HG02852 (cell line): ENCODE data around the gene DXO.

Source experiments
- ATAC-seq: cut with Tn5 transposase; IDR thresholded peaks from one replicate; pipeline ENCODE4 v1.9.1; 2021; ENCODE audit warnings: mild to moderate bottlenecking, moderate library complexity; ENCODE audit not compliant: unreplicated experiment

Gene DXO

DNA sequence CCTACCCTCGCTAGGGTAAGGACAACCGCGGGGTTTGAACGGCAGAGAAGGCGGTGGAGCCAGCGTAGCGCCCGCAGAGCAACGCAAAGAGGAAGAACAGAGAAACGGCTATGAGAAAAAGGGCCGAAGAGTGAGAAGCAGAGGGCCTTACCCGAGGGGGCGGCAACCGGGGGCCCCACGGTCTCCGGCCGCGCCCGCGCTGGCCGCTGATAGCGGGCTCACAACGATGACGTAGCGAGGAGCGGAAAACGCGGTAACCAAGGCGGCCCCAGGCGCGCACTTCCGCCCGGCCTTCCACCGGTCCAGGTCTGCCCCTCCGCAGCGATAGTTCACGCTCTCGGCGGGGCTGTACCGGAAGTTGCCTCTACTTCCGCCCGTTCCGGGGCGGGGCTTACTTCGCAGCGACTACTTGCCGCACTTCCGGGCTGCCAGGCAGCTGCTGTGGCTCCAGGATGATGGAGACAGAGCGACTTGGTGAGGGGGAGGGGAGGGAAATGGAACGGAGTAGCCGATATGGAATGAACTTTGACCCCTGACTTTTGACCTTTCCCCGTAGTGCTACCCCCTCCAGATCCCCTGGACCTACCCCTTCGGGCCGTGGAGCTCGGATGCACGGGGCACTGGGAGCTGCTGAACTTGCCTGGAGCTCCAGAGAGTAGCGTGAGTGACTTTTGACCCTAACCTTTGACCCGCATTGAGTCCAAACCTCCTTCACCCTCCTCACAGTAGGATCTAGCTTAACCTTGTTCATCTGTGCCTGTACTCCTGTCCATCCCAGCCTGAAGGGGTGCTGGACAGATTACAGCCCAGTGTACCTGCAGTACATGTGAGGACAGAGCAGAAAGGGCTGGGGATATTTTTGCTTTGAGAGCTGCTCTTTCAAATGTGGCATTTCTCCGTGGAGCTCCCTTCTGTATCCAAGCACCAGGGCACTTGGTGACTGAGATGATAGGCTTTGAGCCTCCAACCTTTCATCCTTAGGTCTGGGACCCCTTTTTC is 12.9 kb downstream of the DXO start, which contains the start of the genes NELFE and SKIC2:
Gene NELFE (minus strand): TSS at position 231 of the 999 bp plus-strand sequence. CDS start 525 bp downstream, outside the sequence.
Gene SKIC2 (plus strand): TSS at position 435 of the 999 bp plus-strand sequence. CDS start 18 bp downstream, at position 453.
- ATAC-seq: peak; percentile 95

DNA sequence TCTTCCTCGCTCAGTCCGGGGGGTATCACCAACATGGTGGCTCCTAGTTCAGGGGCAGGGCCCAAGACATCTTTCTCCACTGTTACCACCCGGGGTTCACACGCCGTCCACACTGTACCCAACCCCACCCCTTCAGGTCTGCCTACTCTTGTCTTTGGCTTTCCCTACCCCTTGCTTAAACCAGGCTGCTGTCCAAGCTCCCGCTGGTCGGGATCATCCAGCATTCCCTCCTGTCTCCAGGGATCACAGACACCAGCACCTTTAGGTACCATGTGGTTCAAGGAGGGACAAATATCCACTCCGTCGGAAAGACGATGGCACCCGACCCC is 13.6 kb downstream of the DXO start:
- ATAC-seq: no peak

DNA sequence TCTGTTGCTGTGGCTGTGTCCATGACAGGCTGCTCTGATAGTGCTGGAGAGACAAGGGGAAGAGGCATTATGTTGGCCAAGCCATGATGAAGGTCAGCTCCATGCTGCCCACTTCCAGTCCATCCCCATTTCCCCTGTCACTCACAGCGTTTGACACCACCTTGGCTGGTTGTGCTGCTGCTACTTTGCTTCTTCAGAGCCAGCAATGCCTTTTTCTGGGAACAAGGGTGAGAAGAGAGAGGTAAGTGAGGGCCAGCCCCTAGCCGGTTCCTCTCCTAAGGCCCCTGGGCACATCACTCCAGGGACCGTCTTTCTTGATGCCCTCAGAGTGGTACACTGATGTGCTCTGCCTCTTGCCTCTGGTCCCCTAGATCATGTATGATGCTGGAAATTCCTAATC is 15.1 kb downstream of the DXO start:
- no peak for ATAC-seq

DNA sequence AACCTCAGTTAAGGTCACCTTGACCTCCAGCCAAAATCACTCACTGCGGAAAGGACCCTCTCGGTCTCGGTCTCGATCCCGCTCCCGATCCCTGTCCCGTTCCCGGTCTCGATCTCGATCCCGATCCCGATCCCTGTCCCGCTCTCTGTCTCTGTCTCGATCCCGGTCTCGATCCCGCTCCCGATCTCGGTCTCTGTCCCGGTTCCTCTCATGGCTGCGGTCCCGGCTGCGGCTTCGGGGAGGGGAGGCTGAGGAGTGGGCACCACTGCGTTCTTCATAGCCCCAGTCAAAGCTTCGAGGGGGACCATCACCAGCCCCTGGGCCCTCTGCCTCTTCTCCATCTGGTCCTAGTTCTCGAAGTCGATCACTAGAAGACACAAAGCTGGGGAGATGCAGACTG is 17.4 kb downstream of the DXO start:
- no peak for ATAC-seq

DNA sequence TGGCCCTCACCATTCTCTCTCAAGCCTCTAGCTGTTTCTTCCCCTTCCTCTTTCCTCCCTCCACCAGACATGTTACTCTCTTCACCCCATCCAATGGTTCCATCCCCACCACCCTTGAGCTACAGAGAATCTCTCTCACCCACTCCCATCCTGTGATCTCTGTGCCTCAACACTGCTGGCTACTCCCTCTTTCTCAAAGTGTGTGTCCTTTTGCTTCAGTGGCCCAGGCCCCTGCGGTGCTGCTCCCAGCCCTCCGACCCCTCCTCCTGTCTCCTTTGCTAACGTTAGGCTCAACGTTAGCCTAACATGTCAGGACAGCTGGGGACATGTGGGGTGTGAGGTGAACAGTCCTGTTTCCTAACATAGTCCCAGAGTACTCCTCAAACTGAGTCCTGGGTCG is 19.0 kb downstream of the DXO start:
- no peak for ATAC-seq

DNA sequence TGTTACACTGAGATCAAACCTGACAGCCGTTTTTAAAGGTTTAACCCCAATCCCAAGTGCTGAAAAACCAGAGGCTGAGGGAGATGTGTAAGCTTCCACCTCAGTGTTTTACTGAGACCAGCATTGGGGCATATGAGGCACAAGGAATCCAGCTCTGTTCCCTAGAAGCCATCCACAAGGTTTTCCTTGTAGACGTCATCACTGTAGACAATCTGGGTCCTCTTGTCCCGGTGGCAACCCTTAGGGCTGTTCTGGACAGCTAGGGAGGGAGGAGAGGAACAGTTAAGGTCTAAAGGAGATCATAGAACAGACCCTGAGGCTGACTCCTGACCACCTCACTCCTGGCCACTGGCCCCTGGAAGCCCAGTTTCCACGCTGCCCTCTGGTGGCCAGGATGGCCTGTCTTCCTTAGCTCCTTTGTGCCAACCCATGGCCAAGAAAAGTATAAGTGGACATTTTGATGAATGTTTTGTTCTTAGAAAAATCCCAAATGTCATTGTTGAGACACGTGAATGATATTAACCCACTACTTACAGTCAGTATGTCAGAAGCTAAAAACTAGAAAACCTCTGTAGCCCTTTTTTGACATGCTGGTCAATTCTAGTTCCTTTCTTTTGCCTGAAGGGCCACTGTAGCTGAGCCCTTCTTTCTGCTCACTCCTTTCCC is 19.7 kb downstream of the DXO start:
- ATAC-seq: no peak

DNA sequence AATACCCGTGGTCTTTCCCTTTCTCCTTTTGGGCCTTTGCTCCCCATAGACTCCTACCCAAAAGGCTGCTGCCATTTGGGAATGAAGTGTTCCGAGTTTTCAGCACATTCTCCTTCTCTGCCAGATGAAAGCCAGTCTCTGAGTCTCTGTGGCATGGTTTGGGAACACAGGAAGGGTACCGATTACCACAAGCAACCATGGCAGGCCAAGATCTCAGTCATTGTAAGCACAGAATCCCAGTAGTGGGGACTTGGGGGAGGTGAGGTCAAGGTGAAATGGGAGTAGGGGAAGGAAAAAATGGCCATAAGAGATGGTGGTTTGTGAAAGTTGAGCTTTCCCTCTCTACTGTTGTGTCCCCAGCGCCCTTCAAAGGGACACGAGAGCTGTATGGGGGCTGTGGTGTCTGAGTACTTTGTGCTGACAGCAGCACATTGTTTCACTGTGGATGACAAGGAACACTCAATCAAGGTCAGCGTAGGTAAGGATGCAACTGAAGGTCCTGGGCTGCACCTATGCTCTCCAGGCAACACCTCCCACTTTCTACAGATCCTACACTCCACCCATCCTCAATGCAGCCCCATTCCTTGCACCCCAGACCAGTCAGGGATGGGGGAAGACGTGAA is 21.9 kb downstream of the DXO start:
- ATAC-seq: no peak

DNA sequence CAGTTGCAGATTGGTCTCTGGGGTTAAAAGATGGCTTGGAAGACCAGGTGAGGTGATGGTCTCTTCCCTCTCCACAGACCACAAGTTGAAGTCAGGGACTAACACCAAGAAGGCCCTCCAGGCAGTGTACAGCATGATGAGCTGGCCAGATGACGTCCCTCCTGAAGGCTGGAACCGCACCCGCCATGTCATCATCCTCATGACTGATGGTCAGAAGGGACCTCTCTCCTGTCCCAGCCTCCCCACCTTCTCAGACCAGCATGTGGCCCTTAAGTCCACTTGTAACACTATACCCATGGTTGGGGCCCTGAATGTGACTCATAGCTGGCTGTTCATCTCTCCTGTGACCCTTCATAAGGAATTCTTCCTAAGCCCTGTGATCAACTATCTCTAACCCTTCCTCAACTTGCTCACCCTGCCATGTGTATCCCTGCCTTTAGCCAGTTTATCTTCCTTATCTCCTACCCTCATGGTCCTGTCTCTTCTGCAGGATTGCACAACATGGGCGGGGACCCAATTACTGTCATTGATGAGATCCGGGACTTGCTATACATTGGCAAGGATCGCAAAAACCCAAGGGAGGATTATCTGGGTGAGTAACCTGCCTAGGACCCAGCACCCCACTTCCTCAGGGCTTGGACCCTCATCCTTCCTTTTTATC is 23.1 kb downstream of the DXO start:
- ATAC-seq: no peak

DNA sequence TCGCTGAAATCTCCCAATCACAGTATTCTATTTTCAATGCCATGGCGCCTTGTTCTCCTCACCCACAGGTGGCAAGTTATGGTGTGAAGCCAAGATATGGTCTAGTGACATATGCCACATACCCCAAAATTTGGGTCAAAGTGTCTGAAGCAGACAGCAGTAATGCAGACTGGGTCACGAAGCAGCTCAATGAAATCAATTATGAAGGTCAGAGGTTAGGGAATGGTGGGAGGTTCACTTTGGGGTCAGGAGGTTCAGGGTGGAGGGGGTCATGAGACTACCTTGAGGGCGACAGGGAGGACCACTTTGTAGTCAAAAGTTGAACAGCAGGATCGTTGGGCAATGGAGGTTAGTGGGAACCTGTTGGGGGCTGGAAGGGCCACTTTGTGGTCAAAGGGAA is 23.6 kb downstream of the DXO start:
- no peak for ATAC-seq

DNA sequence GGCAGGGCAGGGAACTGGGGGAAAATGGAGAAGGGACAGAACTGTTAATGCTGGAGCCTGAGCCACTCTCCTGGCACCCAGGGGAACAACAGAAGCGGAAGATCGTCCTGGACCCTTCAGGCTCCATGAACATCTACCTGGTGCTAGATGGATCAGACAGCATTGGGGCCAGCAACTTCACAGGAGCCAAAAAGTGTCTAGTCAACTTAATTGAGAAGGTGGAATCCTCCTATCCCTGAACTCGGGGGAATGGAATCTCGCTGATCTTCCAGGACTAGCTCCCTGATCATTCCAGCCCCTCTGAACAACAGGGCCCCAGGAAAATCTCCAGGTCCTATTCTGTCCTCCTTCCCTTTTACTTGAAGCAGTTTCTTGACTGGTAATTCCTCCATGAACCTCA is 24.1 kb downstream of the DXO start:
- ATAC-seq: no peak

DNA sequence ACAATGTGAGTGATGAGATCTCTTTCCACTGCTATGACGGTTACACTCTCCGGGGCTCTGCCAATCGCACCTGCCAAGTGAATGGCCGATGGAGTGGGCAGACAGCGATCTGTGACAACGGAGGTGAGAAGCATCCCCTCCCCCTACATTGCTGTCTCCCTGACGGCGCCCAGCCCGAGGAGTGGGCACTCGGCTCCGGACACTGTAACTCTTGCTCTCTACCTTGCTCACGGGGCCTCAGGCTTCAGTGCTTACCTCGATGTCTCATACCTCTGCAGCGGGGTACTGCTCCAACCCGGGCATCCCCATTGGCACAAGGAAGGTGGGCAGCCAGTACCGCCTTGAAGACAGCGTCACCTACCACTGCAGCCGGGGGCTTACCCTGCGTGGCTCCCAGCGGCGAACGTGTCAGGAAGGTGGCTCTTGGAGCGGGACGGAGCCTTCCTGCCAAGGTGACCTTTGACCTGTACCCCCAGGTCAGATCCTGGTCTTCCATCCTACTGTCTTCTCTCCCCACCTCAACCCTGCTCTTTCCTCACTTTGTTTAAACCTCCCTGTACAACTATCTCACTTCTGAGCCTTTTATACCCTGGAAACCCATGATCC is 24.8 kb downstream of the DXO start:
- no peak for ATAC-seq

DNA sequence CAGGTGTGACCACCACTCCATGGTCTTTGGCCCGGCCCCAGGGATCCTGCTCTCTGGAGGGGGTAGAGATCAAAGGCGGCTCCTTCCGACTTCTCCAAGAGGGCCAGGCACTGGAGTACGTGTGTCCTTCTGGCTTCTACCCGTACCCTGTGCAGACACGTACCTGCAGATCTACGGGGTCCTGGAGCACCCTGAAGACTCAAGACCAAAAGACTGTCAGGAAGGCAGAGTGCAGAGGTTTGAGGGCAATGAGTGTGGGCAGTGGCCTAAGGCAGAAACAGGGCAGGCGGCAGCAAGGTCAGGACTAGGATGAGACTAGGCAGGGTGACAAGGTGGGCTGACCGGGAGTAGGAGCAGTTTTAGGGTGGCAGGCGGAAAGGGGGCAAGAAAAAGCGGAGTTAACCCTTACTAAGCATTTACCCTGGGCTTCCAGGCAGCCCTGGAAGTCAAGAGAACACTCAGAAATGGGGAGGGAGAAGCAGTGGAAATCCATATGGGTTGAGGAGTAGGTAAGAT is 25.5 kb downstream of the DXO start:
- no peak for ATAC-seq

DNA sequence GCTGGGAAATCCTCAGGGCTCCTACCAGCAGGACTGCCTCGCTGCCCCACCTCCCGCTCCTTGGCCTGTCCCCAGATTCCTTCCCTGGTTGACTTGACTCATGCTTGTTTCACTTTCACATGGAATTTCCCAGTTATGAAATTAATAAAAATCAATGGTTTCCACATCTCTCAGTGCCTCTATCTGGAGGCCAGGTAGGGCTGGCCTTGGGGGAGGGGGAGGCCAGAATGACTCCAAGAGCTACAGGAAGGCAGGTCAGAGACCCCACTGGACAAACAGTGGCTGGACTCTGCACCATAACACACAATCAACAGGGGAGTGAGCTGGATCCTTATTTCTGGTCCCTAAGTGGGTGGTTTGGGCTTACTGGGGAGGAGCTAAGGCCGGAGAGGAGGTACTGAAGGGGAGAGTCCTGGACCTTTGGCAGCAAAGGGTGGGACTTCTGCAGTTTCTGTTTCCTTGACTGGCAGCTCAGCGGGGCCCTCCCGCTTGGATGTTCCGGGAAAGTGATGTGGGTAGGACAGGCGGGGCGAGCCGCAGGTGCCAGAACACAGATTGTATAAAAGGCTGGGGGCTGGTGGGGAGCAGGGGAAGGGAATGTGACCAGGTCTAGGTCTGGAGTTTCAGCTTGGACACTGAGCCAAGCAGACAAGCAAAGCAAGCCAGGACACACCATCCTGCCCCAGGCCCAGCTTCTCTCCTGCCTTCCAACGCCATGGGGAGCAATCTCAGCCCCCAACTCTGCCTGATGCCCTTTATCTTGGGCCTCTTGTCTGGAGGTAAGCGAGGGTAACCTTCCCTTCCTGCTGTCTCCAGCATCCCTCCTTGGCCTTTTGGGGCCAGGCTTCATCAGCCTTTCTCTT is 26.2 kb downstream of the DXO start, which contains the start of gene CFB:
Gene CFB (plus strand): TSS at position 589 of the 863 bp plus-strand sequence. CDS start 127 bp downstream, at position 716.
- no peak for ATAC-seq

DNA sequence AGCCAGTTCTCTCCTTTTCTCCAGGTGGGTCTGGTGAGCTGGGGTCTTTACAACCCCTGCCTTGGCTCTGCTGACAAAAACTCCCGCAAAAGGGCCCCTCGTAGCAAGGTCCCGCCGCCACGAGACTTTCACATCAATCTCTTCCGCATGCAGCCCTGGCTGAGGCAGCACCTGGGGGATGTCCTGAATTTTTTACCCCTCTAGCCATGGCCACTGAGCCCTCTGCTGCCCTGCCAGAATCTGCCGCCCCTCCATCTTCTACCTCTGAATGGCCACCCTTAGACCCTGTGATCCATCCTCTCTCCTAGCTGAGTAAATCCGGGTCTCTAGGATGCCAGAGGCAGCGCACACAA is 26.8 kb downstream of the DXO start:
- no peak for ATAC-seq

DNA sequence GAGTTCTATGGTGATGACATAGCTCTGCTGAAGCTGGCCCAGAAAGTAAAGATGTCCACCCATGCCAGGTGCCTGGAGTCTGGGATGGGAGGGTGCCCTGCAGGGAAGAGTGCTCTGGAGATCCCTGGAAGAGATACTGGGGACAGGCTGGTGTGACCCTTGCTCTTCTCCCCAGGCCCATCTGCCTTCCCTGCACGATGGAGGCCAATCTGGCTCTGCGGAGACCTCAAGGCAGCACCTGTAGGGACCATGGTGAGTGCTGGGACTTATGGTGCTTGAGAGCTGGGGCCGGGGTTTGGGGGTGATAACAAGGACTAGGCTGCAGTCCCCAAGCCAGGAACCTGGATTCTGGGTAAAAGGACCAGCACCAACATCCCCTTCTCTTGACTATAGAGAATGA is 28.2 kb downstream of the DXO start:
- no peak for ATAC-seq

DNA sequence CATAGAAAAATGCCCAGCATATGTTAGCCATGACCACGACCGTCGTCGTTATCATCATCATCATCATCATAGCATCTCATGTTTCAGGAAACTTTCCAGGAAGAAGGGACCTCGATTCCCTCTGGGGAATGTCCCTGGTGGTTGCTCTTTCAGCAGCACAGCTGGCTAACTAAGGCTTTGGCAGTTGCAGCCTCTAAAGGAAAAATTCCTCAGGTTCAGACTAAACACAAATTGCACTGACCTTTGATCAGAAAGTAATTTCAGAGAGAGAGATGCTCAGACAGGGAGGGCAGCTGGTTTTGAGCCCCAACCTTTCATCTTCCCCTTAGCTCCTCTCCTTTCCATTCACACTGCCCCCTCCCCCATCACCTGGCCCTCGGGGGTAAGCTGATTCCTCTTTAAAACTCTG is 31.7 kb downstream of the DXO start:
- no peak for ATAC-seq

DNA sequence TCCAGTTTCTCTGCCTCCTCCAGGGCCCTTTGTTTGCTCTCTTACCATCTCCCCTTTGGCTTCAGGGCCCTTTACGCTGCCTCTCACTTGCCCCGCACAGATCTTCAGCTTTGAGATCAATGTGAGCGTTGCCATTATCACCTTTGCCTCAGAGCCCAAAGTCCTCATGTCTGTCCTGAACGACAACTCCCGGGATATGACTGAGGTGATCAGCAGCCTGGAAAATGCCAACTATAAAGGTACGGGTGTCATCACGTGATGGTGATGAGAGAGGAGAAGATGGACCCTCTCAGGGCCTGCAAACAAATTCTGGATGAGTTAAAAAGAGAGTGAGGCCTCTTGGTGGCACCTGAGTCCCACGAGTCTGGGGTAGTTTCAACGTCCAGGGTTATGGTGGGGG is 36.1 kb downstream of the DXO start:
- no peak for ATAC-seq

DNA sequence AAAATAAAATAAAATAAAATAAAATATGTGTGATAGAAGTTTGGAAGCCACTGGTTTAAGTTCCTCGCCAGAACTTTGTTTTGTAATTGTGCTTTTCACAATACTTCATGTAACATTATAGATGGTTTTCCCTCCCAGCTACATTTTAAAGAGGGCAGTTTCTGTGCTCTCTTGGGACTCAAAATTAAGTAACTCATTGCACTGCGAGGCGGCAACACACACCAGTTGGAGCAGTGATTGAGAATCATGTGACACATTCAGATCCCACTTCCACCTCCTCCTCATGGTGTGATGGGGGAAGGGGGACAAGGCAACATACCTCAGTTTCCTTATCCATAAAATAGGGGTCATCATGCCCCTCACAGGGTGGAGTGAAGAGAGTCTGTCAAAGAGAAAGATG is 36.9 kb downstream of the DXO start:
- no peak for ATAC-seq

DNA sequence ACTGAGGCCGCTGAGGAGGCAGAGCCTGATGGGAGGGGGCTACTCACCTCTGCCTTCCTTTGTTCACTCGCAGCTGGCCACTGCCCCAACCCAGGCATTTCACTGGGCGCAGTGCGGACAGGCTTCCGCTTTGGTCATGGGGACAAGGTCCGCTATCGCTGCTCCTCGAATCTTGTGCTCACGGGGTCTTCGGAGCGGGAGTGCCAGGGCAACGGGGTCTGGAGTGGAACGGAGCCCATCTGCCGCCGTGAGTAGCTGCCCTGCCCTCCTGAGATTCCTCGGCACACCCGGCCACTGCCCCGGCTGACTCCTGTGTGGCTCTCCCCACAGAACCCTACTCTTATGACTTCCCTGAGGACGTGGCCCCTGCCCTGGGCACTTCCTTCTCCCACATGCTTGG is 38.4 kb downstream of the DXO start:
- no peak for ATAC-seq
